ENCODE results near the gene GBX1.

GBX1 gene

DNA sequence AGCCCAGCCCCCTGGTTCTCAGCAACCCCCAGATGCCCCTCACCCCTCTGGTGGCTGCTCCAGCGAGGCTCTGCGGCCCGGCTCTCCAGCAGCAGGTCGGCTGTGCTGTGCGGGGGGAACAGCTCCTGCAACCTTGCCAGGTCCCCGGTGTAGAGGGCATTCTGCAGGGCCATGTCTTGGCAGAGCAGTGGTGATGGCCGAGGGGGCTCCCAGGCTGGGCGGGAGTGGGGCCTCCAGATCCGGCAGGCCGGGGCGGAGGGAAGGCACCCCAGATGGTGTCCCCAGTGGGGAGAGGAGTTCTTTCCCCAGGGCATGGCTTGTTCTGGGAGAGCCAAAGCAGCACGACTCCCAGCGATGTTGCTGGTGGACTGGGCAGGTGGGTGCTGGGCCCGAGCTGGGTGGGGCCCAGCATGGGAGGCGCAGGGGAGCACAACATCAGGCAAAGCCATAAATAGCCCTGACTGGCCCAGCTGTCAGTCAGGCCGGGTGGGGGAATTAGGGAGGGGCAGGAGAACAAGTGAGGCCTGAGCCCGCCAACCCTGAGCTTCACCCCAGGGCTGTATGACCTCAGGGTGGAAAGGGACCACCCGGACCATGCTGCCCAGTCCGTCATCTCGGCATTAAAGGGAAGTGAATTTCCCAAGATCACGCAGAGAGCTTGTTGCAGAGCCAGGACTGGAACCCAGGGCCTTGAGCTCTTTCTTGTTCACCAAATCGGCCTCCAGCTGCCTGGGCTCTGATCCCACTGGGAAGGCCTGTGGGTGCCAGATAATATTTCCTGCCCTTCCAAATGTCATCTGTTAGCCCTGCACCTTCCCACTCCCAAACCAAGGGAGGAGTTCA, 20.1 kb upstream of the GBX1 start:
- no peak for DNase-seq (ENCODE audit: low read depth)
- no peak overlapping the region for H3K4me3 ChIP-seq (replicated peaks; ENCODE audit: low read depth, low read length)
- TF ChIP-seq, protein P1, sequence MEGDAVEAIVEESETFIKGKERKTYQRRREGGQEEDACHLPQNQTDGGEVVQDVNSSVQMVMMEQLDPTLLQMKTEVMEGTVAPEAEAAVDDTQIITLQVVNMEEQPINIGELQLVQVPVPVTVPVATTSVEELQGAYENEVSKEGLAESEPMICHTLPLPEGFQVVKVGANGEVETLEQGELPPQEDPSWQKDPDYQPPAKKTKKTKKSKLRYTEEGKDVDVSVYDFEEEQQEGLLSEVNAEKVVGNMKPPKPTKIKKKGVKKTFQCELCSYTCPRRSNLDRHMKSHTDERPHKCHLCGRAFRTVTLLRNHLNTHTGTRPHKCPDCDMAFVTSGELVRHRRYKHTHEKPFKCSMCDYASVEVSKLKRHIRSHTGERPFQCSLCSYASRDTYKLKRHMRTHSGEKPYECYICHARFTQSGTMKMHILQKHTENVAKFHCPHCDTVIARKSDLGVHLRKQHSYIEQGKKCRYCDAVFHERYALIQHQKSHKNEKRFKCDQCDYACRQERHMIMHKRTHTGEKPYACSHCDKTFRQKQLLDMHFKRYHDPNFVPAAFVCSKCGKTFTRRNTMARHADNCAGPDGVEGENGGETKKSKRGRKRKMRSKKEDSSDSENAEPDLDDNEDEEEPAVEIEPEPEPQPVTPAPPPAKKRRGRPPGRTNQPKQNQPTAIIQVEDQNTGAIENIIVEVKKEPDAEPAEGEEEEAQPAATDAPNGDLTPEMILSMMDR (IDR thresholded peaks at IDR 0.05; ENCODE audit: low read length, missing control alignments), result no peak

DNA sequence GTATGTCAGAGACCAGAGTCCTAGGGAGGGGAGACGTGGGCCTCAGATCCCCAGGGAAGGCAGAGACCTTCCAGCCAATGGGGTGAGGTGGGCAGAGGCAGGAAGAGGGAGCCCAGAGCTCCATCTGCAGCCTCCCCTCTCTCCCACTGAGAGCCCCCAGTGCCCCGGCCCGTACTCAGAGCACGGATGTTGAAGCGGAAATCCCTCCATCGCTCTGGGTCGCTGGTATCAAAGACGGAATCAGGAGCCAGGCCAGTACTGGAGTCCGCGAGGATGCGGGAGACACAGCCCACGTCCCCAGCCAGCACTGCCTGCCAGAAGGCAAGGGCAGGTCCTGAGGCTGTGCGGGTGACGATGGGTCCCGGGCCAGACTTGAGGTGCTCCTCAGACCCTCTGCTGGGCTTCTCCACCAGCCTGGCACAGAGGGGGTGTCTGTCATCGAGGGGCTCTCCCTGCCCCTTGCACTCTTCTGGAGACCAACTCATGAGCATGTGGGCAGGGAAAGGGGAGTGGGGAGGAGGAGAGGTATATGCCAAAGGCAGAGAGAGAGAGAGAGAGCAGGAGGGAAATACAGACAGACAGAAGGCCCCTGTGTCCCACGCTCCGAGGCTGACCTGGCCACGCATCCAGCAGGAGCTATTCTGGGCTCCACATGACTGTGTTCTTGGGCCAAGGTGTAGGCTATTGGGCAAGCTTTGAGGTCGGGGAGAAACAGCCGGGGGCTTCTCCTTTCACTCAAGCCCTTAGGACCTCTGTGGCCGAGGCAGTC, 19.3 kb upstream of the GBX1 start, which contains the start of gene ASB10:
TSS of gene ASB10 (minus strand) at position 611 of the 769 bp plus-strand sequence. CDS start at position 491, 120 bp downstream.
- H3K4me3 ChIP-seq (replicated peaks; ENCODE audit: low read depth, low read length), result no peak within 1 kb of the TSS
- TF ChIP-seq, protein P1 (IDR thresholded peaks at IDR 0.05; ENCODE audit: low read length, missing control alignments), result no peak
- DNase-seq (ENCODE audit: low read depth), result no peak

DNA sequence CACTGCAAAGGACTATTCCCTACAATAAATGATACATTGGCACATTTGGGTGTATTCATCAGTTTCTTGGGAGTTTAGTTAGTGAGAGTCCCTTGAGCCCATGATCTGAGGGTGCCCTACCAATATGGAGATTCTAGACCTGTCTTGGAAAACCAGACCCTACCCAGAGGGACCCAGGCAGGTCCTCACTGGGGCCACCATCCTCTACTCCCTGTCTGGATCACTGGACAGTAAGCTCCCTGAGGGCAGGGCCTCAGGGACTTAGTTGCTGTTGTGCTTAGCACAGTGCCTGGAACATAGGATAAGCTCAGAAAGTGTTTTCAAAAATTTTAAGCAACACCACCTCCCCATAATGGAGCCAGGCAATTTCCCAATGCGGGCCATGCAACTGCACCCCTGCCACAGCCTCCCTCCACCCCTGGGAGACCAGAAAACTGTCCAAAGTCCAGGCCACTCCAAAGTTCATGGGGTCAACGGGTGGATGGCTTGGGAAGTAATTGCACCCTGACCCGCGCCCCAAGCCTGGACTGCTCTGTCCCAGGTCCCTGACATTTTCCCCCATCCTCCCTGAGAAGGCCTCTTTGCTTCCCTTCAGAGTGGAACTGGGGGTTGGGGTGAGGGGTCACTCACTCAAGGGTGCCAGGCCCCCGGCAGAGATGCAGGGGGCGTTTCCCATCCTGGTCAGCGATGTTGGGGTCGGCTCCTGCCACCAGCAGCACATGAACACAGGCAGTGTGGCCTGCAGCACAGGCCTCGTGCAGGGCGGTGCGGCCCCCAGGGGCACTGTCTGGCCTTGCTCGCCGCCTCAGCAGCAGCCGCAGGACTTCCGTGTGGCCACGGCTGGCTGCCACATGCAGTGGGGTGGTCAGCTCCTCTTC, 18.5 kb upstream of the GBX1 start:
- DNase-seq (ENCODE audit: low read depth), result no peak
- TF ChIP-seq, protein P1 (IDR thresholded peaks at IDR 0.05; ENCODE audit: low read length, missing control alignments), result no peak
- no peak overlapping the region for H3K4me3 ChIP-seq (replicated peaks; ENCODE audit: low read depth, low read length)

DNA sequence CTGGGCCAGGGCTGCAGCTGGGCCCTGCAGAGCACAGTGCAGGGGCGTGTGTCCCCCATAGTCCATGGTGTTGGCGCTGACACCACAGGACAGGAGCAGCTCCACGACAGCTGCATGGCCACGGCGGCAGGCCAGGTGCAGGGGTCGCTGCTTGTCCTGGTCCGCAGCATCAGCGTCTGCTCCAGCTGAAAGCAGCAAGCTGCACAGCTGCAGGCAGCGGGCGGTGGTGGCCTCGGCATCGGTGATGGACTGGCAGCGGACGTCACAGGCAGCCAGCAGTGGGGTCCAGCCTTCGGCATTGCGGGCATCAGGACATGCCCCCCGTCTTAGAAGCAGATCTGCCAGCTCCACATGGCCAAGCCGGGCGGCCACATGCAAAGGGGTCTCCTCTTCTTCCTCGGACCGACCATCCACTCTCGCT, 13.5 kb upstream of the GBX1 start:
- no peak overlapping the region for H3K4me3 ChIP-seq (replicated peaks; ENCODE audit: low read depth, low read length)
- TF ChIP-seq, protein P1 (IDR thresholded peaks at IDR 0.05; ENCODE audit: low read length, missing control alignments), result no peak
- no peak for DNase-seq (ENCODE audit: low read depth)

DNA sequence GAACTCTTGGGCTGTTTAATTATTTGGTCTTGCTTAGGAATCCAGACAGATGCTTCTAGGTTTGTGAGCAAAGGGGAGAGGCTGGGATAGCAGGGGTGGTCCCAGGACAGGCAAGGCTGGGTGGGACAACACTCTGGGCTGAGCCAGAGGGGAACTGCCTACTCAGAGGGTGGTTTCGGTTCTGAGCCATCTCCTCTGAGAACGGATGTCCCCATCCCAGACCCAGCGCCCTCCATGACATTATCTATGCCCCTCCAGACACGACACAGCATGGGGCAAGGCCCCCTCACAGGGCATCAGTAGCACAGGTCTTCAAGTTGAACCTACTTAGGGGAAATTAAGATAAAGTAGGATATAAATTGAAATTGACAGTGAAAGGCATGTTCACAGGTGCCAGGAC, 12.5 kb upstream of the GBX1 start:
- TF ChIP-seq, protein P1 (IDR thresholded peaks at IDR 0.05; ENCODE audit: low read length, missing control alignments), result no peak
- no peak overlapping the region for H3K4me3 ChIP-seq (replicated peaks; ENCODE audit: low read depth, low read length)
- DNase-seq (ENCODE audit: low read depth), result no peak

DNA sequence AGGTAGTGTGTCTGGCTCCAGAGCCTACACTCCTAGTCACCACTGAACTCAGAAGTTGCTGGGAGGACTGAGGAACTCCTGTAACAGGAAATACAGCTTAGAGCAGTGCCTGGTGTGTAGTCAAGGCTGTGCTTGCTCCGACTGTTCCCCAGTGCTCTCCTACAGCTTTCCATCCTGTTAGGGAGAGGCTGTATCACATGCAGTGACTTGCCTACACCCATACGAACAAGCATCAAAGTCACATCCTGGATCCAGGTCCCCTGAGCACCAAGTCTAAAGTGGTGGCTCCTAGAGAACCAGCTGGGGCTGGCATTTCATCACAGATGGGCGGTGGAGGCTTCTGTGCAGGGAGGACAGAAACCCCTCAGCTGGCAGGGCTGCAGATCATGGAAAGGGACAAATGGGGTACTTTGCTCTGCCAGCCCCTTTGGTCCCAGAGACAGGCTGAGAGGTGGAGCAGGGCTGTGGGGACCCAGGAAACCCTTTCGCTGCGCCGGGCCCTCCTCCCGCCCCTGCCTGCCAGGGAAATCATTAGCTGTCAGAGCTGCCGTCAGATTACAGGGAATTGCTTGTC, 11.9 kb upstream of the GBX1 start:
- no peak for DNase-seq (ENCODE audit: low read depth)
- TF ChIP-seq, protein P1 (IDR thresholded peaks at IDR 0.05; ENCODE audit: low read length, missing control alignments), result no peak
- no peak overlapping the region for H3K4me3 ChIP-seq (replicated peaks; ENCODE audit: low read depth, low read length)
